ENCODE results near the gene BAG2. TPM values are rescaled to one million over a fixed set of nuclear protein-coding genes. Genes with fewer than 3 reads are reported as not detected.

BAG2 gene
- total RNA-seq, 1 donor, result 32.8 TPM

DNA sequence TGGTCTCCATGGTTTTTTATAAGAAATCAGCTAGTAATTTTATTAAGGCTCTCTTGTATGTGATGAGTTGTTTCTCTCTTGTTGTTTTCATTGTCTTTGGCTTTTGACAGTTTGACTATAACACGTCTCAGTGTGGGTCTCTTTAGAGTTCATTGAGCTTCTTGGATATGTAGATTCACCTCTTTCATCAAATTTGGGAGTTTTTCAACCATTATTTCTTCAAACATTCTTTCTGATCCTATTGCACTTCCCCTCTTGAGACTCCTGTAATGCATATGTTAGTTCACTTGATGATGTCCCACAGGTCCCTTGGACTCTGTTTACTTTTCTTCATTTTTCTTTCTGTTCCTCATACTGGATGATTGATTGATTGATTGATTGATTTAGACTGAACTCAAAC lies 7.0 kb upstream of the BAG2 start:
- TF ChIP-seq CTCF (IDR thresholded peaks at IDR 0.05; ENCODE audit: insufficient read depth, low read depth, low read length), result no peak
- no peak overlapping the region for H3K4me3 ChIP-seq (ENCODE audit: low read depth, low read length)
- no peak for DNase-seq (ENCODE audit: low read depth)

DNA sequence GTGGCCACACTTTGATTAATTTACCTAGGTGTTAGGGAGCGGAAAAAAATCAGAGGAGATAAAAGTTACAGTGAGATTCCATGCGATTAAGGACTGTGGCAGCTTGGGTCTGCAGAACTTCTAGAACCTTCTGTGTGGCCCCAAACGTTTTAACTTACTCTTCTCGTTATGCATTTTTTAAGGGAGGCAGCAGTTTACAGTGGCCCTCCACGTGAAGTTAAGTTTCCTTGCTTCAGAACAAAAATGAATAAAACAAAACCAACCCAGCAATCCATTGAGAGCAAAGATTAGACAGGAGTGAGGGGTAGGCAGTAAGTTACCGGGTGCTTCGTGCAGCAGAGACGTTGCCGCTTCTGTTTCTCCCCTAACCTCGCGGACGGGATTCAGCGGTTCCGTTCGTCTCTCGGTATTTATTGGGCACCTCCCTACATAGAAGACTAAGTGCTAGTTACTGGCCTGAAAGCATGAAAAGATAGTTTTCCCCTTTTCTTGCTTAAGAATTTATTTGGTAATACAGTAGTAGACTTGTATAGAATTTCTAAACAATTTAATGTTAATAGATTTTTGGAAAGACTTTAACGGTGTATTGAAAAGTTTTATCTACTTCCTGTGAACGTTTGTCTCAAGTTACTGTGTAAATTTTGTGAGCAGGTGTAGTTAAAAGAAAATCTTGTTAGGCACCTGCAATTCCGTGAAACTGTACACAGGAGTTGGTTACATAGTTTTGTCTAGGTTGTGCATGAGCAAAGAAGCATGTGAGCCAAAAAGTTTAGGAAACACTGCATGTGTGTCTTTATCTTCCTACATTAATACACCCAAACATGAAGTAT lies 1.1 kb downstream of the BAG2 start:
- peak; percentile 37 for DNase-seq (ENCODE audit: low read depth)

GRCh38 chr6:57173886-57174510 lies 1.9 kb downstream of the BAG2 start:
- peak; percentile 87 for DNase-seq (ENCODE audit: low read depth)
- peak overlapping the region; percentile 88 for H3K4me3 ChIP-seq (ENCODE audit: low read depth, low read length)
- TF ChIP-seq CTCF (IDR thresholded peaks at IDR 0.05; ENCODE audit: insufficient read depth, low read depth, low read length), result no peak

More for the DNA sequence above, 1.1 kb downstream of the BAG2 start:
- peak overlapping the region; percentile 88 for H3K4me3 ChIP-seq (ENCODE audit: low read depth, low read length)
- no peak for TF ChIP-seq CTCF (IDR thresholded peaks at IDR 0.05; ENCODE audit: insufficient read depth, low read depth, low read length)

DNA sequence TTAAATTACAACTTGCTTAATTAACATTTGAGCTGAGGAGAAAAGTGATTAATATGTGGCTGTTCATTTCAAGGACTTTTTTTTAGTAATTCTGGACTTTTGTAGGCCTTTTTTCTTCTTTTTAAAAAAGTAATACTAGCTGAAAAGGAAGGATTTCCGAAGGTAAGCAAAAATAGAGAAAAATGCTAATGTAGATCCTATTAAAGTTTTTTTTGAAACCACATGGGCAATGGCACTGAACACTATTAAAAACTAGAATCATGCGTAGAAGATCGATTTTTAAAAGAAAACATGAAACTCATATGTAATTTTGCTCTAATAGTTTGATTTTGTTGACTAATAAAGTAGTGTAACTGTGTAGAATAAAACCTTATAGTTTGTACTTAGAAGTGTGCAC lies 2.4 kb downstream of the BAG2 start:
- no peak for DNase-seq (ENCODE audit: low read depth)
- peak overlapping the region; percentile 88 for H3K4me3 ChIP-seq (ENCODE audit: low read depth, low read length)
- no peak for TF ChIP-seq CTCF (IDR thresholded peaks at IDR 0.05; ENCODE audit: insufficient read depth, low read depth, low read length)

DNA sequence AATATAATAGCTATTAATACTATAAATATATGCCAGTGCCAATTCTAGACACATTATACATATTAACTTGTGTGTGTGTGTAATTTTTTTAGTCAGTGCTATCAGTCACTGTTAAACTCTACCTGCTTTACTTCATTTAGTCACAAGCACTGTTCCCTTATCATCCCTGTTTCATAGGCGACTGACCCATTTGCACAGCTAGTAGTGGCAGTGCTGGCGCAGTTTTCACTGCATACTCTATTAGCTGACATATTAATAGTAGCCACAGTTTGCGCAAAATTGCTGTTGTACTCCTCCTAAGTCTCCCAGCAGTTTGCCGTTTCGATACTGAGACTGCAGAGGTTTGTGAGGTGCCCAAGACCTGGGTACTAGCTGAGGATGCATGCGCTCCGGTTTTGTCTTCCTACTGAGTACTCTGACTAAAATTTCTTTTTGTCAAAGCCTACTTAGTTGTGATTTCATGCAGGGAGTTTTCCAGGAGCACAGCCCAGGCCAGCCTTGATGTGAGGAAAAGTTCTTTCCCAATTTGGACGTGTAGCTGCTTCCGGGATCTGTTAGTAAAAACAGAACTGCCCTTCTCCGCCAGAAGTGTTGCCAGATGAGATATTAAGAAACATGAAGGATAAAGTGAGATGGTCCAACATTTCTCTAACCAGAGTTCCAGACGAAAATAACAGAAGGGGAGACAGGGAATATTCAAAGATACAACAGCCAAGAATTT lies 5.6 kb downstream of the BAG2 start:
- H3K4me3 ChIP-seq (ENCODE audit: low read depth, low read length), result peak overlapping the region; percentile 42
- peak; percentile 82 for DNase-seq (ENCODE audit: low read depth)
- no peak for TF ChIP-seq CTCF (IDR thresholded peaks at IDR 0.05; ENCODE audit: insufficient read depth, low read depth, low read length)

DNA sequence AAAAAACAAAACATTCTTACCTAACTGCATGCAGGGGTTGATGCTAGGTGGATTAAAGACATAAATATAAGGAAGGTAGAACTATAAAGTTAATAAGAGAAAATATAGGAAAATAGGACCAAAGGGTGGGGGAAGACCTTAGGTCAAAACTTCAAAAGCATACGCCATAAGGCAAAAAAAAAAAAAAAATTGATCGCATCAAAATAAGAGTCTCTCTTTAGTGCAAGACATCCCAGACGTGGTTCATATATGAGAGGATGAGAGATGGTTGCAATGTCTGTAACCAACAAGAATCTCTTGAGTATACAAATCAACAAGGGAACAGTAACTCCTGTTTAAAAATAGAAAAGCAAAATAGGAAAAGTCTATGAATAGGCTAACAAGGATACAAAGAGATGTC lies 8.5 kb downstream of the BAG2 start:
- no peak for DNase-seq (ENCODE audit: low read depth)
- no peak overlapping the region for H3K4me3 ChIP-seq (ENCODE audit: low read depth, low read length)
- no peak for TF ChIP-seq CTCF (IDR thresholded peaks at IDR 0.05; ENCODE audit: insufficient read depth, low read depth, low read length)
